ENCODE data around the gene CXCR5.
A peak's percentile ranks its signal among the peaks of the same experiment; 100 is the strongest.

CXCR5 gene

DNA sequence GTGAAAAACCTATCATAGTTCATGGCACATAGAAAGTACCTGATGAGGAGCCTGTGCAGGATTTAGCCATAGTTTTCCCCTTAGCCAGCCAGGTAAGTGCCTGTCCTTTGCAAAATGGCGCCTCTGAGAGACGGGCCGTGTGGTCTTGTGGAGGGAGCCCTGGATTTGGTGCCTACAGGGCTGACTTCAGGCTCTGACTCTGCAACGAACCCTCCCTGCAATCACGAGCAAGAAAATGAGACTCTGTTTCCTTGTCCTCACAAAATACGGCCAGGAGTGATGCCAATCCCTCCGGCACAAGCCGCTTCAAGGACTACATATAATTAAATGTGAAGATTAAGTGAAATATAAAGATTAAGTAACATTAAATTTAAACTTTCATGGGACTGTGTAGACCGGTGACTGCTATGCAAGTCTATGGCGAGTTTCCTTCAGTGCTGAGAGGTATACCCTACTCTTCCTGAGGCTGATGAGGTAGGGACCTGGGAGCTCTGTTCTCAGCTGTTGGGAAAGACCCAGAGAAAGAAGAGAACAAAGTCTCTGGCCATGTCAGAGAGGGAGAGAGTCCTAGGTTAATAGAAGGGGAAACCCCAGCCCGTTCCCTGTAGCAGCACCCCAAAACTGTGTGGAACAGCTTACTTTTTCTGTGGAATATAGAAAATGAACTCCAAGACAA, 6.1 kb upstream of the CXCR5 start:
- DNase-seq (ENCODE audit: low spot score): no peak

DNA sequence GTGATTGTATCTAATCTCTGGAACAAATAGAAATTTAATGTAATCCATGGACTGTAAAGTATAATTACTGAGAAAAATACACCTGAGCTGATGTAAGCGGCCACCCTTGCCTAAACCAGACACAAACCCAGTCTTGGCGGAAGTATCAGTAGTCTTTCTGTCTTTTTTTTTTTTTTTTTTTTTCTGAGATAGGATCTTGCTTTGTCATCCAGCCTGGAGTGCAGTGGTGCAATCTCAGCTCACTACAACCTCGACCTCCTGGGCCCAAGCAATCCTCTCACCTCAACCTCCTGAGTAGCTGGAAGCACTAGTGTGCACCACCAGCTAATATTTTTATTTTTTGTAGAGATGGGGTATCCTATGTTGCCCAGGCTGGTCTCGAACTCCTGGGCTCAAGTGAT, 5.5 kb upstream of the CXCR5 start:
- no peak for DNase-seq (ENCODE audit: low spot score)

DNA sequence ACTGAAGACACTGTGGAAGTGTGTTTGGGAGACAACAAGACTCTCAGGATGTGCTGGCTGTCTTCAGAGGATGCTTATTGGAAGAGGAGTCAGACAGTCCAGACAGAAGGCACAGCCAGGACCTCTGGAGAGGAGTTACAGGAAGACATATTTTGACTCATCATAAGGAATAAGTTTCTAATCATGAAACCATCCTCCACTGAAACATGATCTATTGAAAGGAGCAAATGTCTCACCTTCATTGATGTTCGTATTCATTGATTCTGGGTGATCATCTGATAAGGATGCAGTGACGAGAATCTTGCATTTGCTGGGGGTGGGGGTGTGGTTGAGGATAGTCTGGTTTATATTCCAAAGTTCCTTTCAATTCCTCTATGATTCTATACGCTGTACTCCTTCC, 2.5 kb upstream of the CXCR5 start:
- DNase-seq (ENCODE audit: low spot score): no peak

DNA sequence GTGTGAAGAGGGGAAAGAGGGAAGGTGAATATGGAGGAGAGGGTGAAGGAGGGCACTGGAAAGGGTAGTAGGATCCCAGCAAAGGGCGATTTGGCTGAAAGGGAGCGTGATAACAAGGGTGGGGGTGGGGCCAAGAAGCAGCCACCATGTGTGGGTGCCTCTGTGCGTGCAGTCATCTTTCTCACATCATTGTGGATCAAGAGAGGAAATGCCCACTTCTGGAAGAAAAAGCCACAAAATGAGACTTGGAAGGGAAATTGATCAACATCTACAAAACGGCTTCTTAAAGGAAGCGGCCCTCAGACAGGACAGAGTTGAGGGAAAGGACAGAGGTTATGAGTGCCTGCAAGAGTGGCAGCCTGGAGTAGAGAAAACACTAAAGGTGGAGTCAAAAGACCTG, 1.2 kb upstream of the CXCR5 start:
- no peak for DNase-seq (ENCODE audit: low spot score)

DNA sequence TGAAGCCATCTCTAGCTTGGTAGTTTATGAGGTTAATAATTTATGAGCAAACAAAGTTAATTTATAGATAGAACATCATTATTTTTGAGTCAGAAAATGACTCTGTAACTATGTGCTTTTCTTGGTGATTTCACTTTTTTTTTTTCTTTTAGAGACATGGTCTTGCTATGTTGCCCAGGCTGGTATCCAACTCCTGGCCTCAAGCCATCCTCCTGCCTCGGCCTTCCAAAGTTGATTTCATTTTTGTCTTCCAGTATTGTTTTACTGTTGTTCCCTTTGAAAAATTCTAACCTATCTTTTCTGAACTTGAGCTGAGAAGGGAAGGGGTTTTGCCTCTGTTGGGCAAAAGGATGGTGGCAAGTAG, 706 bp upstream of the CXCR5 start:
- DNase-seq (ENCODE audit: low spot score): no peak

DNA sequence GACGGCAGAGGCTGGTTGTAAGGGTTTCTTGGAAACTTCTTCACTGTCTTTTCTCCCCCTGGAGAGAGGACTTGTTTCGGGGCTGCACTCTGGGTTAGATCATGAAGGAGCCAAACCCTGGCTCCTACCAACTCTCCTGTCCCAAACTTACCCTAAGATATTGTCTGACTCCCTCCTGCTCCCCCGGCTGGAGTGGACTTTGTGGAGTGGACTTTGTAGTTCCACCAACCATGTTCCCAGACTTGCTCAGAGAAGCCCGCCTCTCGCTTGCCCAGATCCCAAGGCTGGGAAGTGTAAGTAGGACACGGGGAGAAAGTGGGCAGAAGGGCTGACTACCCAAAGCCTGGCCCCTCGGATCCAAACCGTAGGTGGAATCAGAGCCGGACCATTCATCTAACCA, 1.2 kb downstream of the CXCR5 start:
- no peak for DNase-seq (ENCODE audit: low spot score)

DNA sequence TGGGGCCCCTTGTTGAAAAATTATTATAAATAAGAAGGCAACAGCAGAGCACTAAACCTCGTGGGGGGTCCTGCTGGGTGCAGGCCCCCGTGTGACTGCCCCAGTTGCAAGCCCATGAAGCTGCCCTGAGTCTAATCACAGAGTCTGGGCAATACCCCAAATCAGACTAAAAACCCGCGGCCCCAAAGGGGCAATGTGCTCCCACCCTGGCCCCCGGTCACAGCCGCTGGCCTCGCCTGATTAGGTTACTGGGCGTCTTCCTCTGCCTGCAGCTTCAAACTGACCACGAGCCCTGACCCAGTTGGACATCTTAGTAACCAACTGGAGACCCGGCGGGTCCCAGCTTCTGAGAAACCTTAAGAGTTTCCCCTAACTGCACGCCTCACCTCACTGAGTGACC, 1.6 kb downstream of the CXCR5 start:
- DNase-seq (ENCODE audit: low spot score): no peak

DNA sequence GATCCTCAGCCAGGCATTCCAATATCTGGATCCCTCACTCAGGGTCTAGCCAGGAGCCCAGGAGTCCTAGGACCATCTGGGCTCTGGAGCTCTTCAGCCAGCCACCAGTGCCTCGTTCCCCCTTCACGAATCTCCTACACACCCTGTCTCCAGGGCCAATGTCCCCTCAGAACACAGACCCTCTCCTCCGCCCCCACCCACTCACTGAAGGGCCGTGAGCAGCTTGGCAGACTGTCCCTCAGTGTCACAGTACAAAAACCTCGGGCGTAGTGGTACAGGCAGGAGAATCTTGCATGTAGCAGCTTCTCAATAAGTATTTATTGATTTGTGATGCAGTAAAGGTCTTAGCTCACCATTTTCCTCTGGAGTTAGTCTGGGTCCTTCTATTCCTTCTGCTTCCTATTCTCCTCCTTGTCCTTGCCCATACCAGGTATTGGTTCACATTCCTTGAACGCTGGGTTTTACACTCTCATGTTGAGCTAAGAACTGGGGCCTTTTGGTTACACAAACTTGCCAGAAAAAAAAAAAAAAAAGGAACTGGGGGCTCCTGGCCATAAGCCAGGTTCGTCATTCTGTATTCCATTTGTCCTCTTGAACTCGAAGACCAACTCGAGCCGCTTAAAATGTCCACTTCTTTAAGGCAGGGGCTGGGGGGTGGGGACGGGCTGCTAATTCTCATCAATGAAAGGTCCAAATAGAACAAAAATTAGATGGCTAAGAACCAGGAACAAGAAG, 2.3 kb downstream of the CXCR5 start:
- no peak for DNase-seq (ENCODE audit: low spot score)

DNA sequence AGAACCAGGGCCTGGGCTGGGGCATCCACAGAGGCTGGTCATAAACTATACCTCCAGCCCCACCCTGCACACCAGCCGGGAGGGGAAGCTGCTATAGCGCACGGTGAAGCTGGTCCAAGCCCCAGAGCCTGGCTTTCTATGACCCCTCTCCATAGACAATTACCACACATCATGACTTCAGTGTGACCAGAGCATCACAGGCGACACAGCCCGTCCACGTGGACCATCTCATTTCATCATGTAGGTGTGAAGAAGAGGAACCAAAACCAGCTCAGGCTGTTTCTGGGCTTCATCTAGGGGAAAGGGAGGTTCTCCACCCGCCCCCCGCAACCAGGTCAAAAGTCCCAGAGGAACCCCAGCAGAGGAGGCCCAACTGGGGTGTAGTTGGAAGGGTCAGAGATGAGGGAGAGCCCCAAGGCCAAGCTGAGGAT, 3.0 kb downstream of the CXCR5 start:
- no peak for DNase-seq (ENCODE audit: low spot score)

DNA sequence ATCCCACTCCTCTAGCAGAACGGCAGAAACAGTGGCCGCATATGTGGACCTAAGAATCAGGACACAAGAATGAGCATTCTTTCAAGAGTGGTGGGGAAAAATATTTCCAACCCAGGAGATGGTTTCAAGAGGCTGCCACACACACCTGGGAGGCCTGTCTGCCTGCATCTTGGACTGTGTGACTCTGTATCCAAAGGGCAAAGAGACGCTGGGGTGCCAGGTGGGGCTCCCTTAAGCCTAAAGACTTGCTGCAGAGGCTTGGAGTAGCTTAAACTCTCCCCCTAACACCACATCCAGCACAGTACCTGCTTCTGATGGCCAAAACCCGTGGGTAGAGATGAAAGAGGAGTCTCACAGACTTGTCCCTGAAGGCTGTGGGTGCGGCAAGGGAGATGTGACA, 3.5 kb downstream of the CXCR5 start:
- no peak for DNase-seq (ENCODE audit: low spot score)

DNA sequence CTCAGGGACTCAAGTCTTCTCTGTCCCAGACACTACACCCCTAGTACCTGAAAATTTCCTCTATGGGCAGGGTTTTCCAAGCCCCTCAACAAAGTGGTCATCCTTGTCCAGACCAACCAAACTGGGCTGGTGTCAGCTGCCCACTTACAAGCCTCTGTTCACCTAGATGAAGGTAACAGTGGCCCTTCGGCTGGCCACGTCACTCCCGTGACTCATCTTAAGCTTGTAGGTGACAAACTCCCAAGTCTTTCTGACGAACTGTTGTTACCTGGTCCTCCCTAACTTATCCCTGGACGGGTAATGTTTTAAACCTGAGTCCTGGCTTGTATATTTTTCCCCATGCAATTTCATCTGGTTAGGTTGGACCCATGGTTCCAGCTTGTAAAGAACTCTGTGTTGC, 4.7 kb downstream of the CXCR5 start:
- DNase-seq (ENCODE audit: low spot score): no peak

DNA sequence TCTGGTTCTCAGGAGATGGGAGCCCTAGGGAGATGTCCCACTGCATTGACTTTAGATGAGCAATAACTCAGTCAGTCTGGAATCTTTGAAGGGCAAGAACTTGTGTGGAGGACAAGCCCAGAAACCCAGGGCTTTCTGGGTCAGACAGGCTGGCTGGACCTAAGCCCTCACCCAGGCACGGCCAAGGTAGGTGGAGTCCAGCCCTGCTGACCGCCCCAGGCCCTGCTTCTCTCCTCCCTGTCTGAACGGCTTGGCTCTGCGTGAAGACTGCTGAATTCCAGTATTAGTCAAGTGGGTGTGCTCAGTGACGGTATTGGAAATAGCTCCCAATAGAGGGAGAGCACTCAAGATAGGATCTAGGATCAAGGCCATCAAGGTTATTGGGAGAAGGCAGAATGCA, 6.1 kb downstream of the CXCR5 start:
- DNase-seq (ENCODE audit: low spot score): no peak

DNA sequence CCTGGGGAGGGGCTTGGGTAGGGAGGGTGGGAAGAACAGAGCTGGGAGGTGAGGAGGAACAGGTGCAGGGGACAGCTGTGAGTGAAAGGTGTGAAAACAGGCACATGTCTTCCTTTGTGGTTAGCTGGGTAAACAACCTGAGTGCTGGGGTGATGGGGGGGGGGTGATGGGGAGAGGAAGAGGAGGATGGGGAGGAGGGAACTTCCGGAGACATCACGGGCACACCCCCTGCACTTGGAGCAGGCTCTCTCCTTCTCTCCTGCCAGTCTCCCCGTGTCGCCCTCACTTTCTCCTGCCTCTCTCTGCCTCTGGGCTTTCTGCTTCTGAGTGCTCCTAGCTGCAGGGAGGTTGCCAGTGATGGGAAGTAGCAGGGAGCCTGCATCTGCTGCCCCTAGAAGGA, 8.8 kb downstream of the CXCR5 start:
- no peak for DNase-seq (ENCODE audit: low spot score)

DNA sequence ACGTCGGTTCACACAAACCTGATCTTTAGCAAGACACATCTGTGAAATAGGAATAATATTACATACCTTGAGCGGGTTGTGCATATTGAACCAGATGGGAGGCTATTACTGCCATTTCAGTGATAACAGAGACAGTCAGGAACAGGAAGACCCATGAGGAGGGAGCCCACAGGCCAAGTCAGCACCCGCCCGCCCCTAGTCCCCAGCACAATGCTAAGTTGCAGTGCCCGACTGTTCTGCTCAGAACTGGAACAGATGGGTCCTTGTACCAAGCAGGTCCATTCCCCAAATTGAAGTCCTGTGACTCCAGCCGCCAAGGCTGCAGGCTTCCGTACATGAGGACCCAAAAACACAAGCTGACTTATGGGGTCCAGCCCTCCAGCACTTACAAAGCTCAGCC, 9.3 kb downstream of the CXCR5 start:
- no peak for DNase-seq (ENCODE audit: low spot score)

DNA sequence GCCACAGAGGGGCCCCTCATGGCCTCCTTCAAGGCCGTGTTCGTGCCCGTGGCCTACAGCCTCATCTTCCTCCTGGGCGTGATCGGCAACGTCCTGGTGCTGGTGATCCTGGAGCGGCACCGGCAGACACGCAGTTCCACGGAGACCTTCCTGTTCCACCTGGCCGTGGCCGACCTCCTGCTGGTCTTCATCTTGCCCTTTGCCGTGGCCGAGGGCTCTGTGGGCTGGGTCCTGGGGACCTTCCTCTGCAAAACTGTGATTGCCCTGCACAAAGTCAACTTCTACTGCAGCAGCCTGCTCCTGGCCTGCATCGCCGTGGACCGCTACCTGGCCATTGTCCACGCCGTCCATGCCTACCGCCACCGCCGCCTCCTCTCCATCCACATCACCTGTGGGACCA, 10.0 kb downstream of the CXCR5 start:
- no peak for DNase-seq (ENCODE audit: low spot score)

DNA sequence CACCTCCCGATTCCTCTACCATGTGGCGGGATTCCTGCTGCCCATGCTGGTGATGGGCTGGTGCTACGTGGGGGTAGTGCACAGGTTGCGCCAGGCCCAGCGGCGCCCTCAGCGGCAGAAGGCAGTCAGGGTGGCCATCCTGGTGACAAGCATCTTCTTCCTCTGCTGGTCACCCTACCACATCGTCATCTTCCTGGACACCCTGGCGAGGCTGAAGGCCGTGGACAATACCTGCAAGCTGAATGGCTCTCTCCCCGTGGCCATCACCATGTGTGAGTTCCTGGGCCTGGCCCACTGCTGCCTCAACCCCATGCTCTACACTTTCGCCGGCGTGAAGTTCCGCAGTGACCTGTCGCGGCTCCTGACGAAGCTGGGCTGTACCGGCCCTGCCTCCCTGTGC, 10.5 kb downstream of the CXCR5 start:
- no peak for DNase-seq (ENCODE audit: low spot score)

DNA sequence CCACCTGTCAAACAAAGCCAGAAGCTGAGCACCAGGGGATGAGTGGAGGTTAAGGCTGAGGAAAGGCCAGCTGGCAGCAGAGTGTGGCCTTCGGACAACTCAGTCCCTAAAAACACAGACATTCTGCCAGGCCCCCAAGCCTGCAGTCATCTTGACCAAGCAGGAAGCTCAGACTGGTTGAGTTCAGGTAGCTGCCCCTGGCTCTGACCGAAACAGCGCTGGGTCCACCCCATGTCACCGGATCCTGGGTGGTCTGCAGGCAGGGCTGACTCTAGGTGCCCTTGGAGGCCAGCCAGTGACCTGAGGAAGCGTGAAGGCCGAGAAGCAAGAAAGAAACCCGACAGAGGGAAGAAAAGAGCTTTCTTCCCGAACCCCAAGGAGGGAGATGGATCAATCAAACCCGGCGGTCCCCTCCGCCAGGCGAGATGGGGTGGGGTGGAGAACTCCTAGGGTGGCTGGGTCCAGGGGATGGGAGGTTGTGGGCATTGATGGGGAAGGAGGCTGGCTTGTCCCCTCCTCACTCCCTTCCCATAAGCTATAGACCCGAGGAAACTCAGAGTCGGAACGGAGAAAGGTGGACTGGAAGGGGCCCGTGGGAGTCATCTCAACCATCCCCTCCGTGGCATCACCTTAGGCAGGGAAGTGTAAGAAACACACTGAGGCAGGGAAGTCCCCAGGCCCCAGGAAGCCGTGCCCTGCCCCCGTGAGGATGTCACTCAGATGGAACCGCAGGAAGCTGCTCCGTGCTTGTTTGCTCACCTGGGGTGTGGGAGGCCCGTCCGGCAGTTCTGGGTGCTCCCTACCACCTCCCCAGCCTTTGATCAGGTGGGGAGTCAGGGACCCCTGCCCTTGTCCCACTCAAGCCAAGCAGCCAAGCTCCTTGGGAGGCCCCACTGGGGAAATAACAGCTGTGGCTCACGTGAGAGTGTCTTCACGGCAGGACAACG, 11.7 kb downstream of the CXCR5 start:
- peak; percentile 63 for DNase-seq (ENCODE audit: low spot score)

DNA sequence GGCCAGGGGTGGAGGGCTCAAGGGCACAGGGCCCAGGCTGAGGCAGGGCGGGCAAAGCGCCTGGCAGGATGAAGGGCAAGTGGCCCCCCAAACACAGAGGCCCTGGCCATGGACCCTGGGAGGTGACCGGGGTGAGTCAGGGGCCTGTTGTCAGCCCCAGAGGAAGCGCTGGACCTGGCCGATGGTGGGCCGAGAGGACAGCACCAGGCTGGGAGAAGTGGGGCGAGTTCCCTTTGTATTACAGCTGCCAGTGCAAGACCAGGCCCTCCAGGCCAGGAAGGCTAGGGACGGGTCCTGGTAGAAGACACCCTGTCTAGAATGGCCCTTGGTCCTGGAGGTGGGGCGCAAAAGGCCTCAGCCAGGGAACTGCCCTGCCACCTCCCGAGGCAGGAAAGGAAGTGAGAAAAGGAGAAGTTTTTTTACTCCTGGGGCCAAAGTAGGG, 12.8 kb downstream of the CXCR5 start:
- no peak for DNase-seq (ENCODE audit: low spot score)

DNA sequence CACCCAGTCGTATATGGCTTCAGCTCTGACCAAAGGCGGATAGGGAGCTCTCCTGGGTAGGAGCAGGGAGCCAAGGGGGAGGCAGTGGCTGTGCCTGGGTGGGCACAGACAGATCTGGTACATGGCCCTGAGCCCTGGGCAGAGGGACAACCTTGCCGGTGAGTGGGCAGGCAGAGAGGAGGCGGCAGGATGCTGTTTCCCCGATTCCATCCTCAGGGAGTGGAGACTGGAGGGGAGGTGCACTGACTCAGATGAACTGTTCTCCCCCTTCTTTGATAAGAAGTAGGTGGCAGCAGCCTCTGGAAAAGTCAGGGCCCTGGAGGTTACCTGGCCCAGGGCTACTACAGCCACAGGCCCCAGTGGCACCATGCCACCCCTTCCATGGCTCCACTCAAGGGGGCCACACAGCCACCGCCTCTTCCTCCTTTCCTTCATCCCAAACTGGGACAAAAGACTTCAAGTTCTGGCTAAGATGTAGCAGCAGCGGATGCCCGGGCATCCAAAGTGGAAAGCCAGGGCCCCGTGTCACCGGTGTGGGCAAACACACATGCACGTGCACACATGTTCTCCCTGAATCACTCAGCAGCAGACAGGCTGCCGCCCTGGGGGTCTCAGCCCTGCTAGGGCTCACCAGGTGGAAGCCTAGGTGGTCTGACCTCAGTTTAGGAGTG, 13.4 kb downstream of the CXCR5 start:
- no peak for DNase-seq (ENCODE audit: low spot score)

DNA sequence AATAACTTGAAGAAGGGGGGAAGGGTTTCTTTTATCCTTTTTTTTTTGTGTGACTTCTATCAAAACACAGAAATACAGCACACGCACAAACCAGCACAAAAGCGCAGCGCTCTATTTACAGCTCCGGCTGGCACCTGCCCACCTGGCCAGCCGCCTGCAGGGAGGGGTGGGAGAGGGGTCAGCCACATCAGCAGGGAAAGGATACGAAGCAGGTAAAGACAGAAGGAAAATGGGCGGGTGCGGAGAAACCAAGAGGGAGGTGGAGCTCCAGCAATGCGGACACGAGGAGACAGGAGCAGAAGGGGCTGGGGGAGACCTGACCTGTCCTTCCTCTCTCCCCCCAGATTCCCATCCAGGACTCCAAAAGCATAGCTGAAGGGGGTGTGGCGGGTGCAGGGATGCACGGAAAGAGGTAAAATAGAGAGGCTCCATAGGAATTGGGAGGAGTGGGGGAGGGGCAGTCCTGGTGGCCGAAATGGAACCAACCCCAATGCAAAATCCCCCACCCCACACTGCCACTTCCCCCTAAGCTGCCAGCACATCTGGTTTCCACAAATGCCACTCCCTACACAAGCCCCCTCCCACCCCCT, 14.1 kb downstream of the CXCR5 start:
- DNase-seq (ENCODE audit: low spot score): no peak

DNA sequence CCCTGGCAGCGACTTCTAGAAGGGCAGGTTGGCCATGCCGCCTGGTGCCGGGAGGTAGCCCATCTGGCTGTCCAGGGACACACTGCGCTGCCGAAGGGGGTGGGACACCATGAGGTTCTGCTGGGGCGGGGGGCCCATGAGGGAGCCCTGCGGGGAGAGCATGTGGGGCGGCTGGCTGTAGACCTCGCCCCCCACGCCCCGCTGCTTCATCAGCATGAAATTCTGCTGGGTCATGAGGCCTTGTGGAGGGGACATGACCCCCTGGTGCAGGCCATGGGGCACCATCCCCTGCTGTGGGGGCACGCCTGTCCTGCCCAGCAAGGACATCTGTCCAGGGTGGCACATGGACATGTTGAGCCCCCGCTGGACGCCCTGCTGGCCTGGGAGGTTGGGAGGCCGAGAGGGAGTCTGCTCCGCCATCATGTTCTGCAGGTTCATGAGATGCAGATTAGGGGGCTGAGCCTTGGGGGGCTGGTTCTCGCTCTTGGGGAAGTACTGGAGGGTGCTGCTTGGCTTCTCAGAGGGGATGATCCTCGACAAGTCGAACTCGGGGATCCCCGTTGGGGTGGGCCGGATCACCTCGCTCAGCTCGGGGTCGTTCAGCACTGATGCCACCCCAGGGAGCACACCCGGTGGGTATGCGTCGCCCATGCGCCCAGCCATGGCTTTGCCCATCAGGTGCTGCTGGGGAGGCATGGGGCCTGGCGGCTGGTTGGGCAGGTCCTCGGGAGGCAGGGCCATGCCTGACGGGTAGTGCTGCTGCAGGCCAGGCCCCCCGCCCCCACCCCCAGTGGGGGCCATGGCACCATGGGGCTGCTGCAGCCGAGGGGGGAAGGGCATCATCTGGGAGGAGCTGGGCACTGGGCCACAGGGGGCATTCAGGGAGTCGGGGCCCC, 15.0 kb downstream of the CXCR5 start:
- DNase-seq (ENCODE audit: low spot score): peak; percentile 64
